MM.1S (cell line): ENCODE data around the gene CGB7.
"Not testable (repeated sequence)": the region's sequence is repeated elsewhere in the genome, so short reads cannot be mapped to it uniquely, and the experiment has no call there.

Experiments
- DNase-seq: peaks from one replicate; pipeline ENCODE4 v3.0.0-alpha.2; 2015
- H2AFZ ChIP-seq: fragments of 300-600 bp; sonication (generic); 2 replicates; pipeline ENCODE4 v1.6.0; 2016; ENCODE audit warnings: antibody characterized with exemption, low read length
- H3F3A ChIP-seq: fragments of 300-600 bp; sonication (generic); 2 replicates; pipeline ENCODE4 v1.6.1; 2016; ENCODE audit warnings: mild to moderate bottlenecking, antibody characterized with exemption, low read length, moderate library complexity, mixed read lengths; ENCODE audit not compliant: insufficient read depth
- H3K27ac ChIP-seq: fragments of 300-600 bp; sonication (generic); 2 replicates; pipeline ENCODE4 v1.5.1; 2016; ENCODE audit warnings: mild to moderate bottlenecking, low read length
- H3K27me3 ChIP-seq: fragments of 300-600 bp; sonication (generic); replicated peaks from 2 replicates; pipeline ENCODE4 v1.6.0; 2016; ENCODE audit warnings: low read length; ENCODE audit not compliant: insufficient read depth
- H3K36me3 ChIP-seq: fragments of 300-600 bp; sonication (generic); replicated peaks from 2 replicates; pipeline ENCODE4 v1.6.1; 2016; ENCODE audit warnings: mild to moderate bottlenecking, low read length, mixed read lengths; ENCODE audit not compliant: insufficient read depth
- H3K4me1 ChIP-seq: fragments of 300-600 bp; sonication (generic); 2 replicates; pipeline ENCODE4 v1.6.1; 2016; ENCODE audit warnings: low read length, mixed read lengths
- H3K4me2 ChIP-seq: fragments of 300-600 bp; sonication (generic); 2 replicates; pipeline ENCODE4 v1.6.0; 2016; ENCODE audit warnings: low read depth, low read length
- H3K4me3 ChIP-seq: fragments of 300-600 bp; sonication (generic); 2 replicates; pipeline ENCODE4 v1.5.1; 2016; ENCODE audit warnings: low read length, mixed read lengths
- H3K79me2 ChIP-seq: fragments of 300-600 bp; sonication (generic); 2 replicates; pipeline ENCODE4 v1.6.1; 2016; ENCODE audit warnings: mixed run types, low read length, mixed read lengths
- H3K9ac ChIP-seq: fragments of 300-600 bp; sonication (generic); 2 replicates; pipeline ENCODE4 v1.6.1; 2016; ENCODE audit warnings: low read length, mixed read lengths
- H3K9me2 ChIP-seq: fragments of 300-600 bp; sonication (generic); replicated peaks from 2 replicates; pipeline ENCODE4 v1.6.1; 2016; ENCODE audit warnings: mild to moderate bottlenecking, low read length, mixed read lengths; ENCODE audit not compliant: insufficient read depth
- H3K9me3 ChIP-seq: fragments of 300-600 bp; sonication (generic); replicated peaks from 2 replicates; pipeline ENCODE4 v1.6.1; 2016; ENCODE audit warnings: mild to moderate bottlenecking, low read length, mixed read lengths; ENCODE audit not compliant: insufficient read depth
- H4K20me1 ChIP-seq: fragments of 300-600 bp; sonication (generic); 2 replicates; pipeline ENCODE4 v1.6.1; 2016; ENCODE audit warnings: mild to moderate bottlenecking, low read length, moderate library complexity, mixed read lengths; ENCODE audit not compliant: insufficient read depth
- CTCF ChIP-seq: fragments of 300-600 bp; sonication (generic); IDR thresholded peaks from 2 replicates; pipeline ENCODE4 v1.5.1; 2016; ENCODE audit warnings: antibody characterized with exemption, low read length, mixed read lengths

The CGB7 gene

DNA sequence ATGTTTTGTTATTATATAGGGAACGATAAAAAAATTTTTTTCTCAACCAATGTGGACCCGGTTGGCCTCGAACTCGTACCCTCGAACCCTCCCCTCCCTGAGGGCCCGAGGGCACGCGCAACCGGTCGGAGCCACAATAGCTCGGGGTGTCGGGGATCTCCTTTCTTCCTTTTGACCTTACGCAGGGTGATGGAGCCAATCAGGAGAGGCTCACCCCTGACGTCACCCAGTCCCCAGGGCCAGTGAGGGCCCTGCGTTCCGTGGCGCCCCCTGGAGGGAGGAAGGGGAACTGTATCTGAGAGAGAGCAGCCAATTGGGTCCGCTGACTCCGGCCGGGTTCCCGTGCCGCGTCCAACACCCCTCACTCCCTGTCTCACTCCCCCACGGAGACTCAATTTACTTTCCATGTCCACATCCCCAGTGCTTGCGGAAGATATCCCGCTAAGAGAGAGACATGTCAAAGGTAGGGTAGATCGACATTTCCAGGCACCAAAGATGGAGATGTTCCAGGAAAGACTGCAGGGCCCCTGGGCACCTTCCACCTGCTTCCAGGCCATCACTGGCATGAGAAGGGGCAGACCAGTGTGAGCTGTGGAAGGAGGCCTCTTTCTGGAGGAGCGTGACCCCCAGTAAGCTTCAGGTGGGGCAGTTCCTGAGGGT is 25.8 kb downstream of the CGB7 start, which contains the start of gene CGB2:
Gene CGB2 (plus strand): TSS at position 249 of the 660 bp plus-strand sequence. CDS start 206 bp downstream, at position 455.
- H3K27ac ChIP-seq, H4K20me1 ChIP-seq, H3K9ac ChIP-seq, H3K4me3 ChIP-seq, H3K4me1 ChIP-seq, H3K9me3 ChIP-seq, DNase-seq, H3K9me2 ChIP-seq, H2AFZ ChIP-seq, H3K4me2 ChIP-seq, H3F3A ChIP-seq, H3K27me3 ChIP-seq, H3K79me2 ChIP-seq, H3K36me3 ChIP-seq: not testable (repeated sequence)
- peak; percentile 29 for TF ChIP-seq CTCF

DNA sequence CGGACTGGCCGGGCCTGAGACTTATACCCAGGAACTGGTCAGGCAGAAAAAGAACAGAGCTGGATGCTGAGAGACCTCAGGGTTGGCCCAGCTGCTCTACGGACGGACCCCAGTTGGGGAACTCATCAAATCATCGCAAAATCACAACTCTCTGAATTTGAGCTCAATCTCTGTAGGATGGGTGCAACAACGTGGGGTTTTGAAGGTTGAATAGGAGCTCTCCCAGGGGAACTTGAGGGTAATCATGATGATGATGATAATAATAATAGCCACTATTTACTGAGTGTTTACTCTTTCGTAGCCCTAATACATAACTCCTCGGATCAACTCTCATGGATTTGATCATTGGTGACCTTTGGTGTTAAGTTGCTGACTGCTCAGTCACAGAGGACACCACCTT is 27.2 kb downstream of the CGB7 start:
- H4K20me1 ChIP-seq, H3K27me3 ChIP-seq, H3K4me3 ChIP-seq, H3K9me2 ChIP-seq, H3K9me3 ChIP-seq, H2AFZ ChIP-seq, DNase-seq, H3K27ac ChIP-seq, H3K9ac ChIP-seq, H3K4me1 ChIP-seq, H3F3A ChIP-seq, H3K4me2 ChIP-seq, H3K79me2 ChIP-seq, H3K36me3 ChIP-seq: not testable (repeated sequence)

GRCh38 chr19:49029749-49030148 is 27.8 kb downstream of the CGB7 start:
- H3K27me3 ChIP-seq, H3K9me2 ChIP-seq, DNase-seq, H4K20me1 ChIP-seq, H3K4me1 ChIP-seq, H3K79me2 ChIP-seq, H3K27ac ChIP-seq, H2AFZ ChIP-seq, H3F3A ChIP-seq, H3K9ac ChIP-seq, H3K9me3 ChIP-seq, H3K4me3 ChIP-seq, H3K36me3 ChIP-seq, H3K4me2 ChIP-seq: not testable (repeated sequence)

GRCh38 chr19:49028686-49029085 is 28.9 kb downstream of the CGB7 start:
- not testable (repeated sequence) for H3K27me3 ChIP-seq, H2AFZ ChIP-seq, H3K4me3 ChIP-seq, H3K36me3 ChIP-seq, H3K9me3 ChIP-seq, H3F3A ChIP-seq, H3K27ac ChIP-seq, DNase-seq, H3K9me2 ChIP-seq, H3K4me1 ChIP-seq, H3K79me2 ChIP-seq, H3K4me2 ChIP-seq, H3K9ac ChIP-seq, H4K20me1 ChIP-seq

- not testable (repeated sequence) for H3K9ac ChIP-seq, H3K4me2 ChIP-seq, DNase-seq
Measured at GRCh38 chr19:49025599-49025998, 31.9 kb downstream of the CGB7 start.

GRCh38 chr19:49025088-49025487 is 32.5 kb downstream of the CGB7 start:
- H3F3A ChIP-seq, H3K27ac ChIP-seq, H3K36me3 ChIP-seq, DNase-seq, H3K9ac ChIP-seq, H3K9me3 ChIP-seq, H2AFZ ChIP-seq, H3K4me1 ChIP-seq, H4K20me1 ChIP-seq, H3K79me2 ChIP-seq, H3K4me3 ChIP-seq, H3K9me2 ChIP-seq, H3K4me2 ChIP-seq: not testable (repeated sequence)
- peaks cover 17% of the 10 kb centered on the region; the same call in 1 of the 2 replicates for H3K27me3 ChIP-seq

More at GRCh38 chr19:49025599-49025998, 31.9 kb downstream of the CGB7 start:
- H2AFZ ChIP-seq, H3F3A ChIP-seq, H3K27ac ChIP-seq, H3K9me2 ChIP-seq, H3K4me3 ChIP-seq, H4K20me1 ChIP-seq, H3K4me1 ChIP-seq, H3K36me3 ChIP-seq, H3K79me2 ChIP-seq, H3K9me3 ChIP-seq: not testable (repeated sequence)
- H3K27me3 ChIP-seq, result peaks cover 12% of the 10 kb centered on the region; the same call in 1 of the 2 replicates

- not testable (repeated sequence) for H3K79me2 ChIP-seq, H4K20me1 ChIP-seq, H3K9me2 ChIP-seq, H3K27ac ChIP-seq, H3K9me3 ChIP-seq, H3K9ac ChIP-seq, H3K36me3 ChIP-seq, H3K4me2 ChIP-seq, H3K4me3 ChIP-seq, DNase-seq, H3K4me1 ChIP-seq, H2AFZ ChIP-seq, H3F3A ChIP-seq
- peaks cover 22% of the 10 kb centered on the region for H3K27me3 ChIP-seq
Measured at GRCh38 chr19:49024233-49024632, 33.3 kb downstream of the CGB7 start, which contains the start of gene CGB3. Gene CGB3, minus strand, starts transcription at chr19:49024333. Its CDS starts 362 bp downstream, at chr19:49023971.
